Measurements from ENCODE around the gene ZFP36.

Gene ZFP36

GRCh38 chr19:39422020-39422419 lies 15.4 kb downstream of the ZFP36 start:
- FAIRE-seq = no peak

GRCh38 chr19:39423258-39424086 lies 16.8 kb downstream of the ZFP36 start:
- FAIRE-seq = no peak

GRCh38 chr19:39424934-39425333 lies 18.3 kb downstream of the ZFP36 start:
- FAIRE-seq = no peak

GRCh38 chr19:39425744-39426143 lies 19.1 kb downstream of the ZFP36 start:
- no peak for FAIRE-seq

GRCh38 chr19:39426170-39426569 lies 19.5 kb downstream of the ZFP36 start:
- no peak for FAIRE-seq

- no peak for FAIRE-seq
Observed at GRCh38 chr19:39427707-39428106, 21.1 kb downstream of the ZFP36 start.

GRCh38 chr19:39428283-39429112 lies 21.9 kb downstream of the ZFP36 start:
- FAIRE-seq = peak; percentile 81

- no peak for FAIRE-seq
Observed at GRCh38 chr19:39430675-39431593, 24.3 kb downstream of the ZFP36 start.

- no peak for FAIRE-seq
Observed at GRCh38 chr19:39432677-39433025, 26.0 kb downstream of the ZFP36 start.

- FAIRE-seq = no peak
Observed at GRCh38 chr19:39433480-39434079, 26.9 kb downstream of the ZFP36 start.

- no peak for FAIRE-seq
Observed at GRCh38 chr19:39434123-39435076, 27.8 kb downstream of the ZFP36 start.

GRCh38 chr19:39435499-39436349 lies 29.1 kb downstream of the ZFP36 start, which contains the start of gene RPS16:
RPS16 (minus strand) TSS chr19:39435949; CDS start chr19:39435895, 54 bp downstream.
- peak; percentile 89 for FAIRE-seq

- FAIRE-seq = no peak
Observed at GRCh38 chr19:39436350-39436716, 29.7 kb downstream of the ZFP36 start.

GRCh38 chr19:39438270-39438934 lies 31.8 kb downstream of the ZFP36 start:
- FAIRE-seq = no peak

GRCh38 chr19:39444598-39445195 lies 38.0 kb downstream of the ZFP36 start:
- no peak for FAIRE-seq

- FAIRE-seq = peak; percentile 72
Observed at GRCh38 chr19:39445196-39446111, 38.8 kb downstream of the ZFP36 start, which contains the start of gene SUPT5H. SUPT5H (plus strand) TSS chr19:39445582; CDS start chr19:39445891, 309 bp downstream.

GRCh38 chr19:39446365-39447084 lies 39.9 kb downstream of the ZFP36 start:
- no peak for FAIRE-seq

All from endometrium (tissue), 2 donors.